Activated T-helper 9 cell treated with anti-CD3 and anti-CD28 coated beads, Interleukin-2, amount 50 U/mL, for 16 hours (primary cell): ENCODE results near the gene ARID1B.

Experiments used
- DNase-seq: peaks from one replicate; pipeline ENCODE4 v3.0.0-alpha.2; 2020; ENCODE audit warnings: low read depth

ARID1B gene

GRCh38 chr6:157054531-157054979 is 277.4 kb downstream of the ARID1B start:
- DNase-seq: no peak

- DNase-seq: no peak
These were observed 278.7 kb downstream of the ARID1B start for GRCh38 chr6:157055863-157056262.

GRCh38 chr6:157056275-157056674 is 279.1 kb downstream of the ARID1B start:
- peak; percentile 8 for DNase-seq

DNA sequence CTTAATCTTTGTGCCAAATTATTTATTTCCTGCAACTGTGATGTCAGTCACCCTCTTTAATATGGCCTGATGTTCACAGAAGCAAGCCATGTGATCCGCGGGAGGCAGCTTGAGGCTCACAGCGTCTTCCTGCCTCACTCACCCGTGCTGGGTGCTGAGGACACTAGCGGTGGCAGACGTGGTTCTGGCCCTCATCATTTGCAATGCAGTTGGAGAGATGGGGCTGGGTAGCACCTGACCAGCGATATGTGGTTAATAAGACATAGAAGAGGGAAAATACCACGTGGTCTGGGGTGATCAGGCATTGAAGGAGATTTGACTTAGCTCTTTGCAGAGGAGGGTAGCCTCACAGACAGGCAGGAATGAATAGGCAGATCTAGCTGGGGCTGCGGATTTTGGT is 281.4 kb downstream of the ARID1B start:
- no peak for DNase-seq

DNA sequence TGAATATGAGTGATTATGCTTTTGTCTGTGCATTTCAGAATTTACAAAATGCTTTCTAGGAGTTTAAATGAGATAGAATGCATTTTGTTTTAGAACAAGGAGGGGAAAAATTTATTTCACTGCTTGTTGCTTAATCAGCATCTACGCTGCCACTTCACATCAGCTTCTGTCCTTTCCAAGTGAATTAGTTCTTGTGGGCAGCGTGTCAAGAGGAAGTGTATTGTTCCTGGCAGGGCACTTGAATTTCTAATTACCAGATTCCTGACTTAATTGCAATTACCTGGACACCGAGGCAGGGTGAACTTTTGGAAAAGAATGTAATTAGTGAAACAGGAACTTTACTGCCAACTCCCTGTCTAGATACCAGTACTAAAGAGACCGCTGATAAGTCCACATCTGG is 282.6 kb downstream of the ARID1B start:
- no peak for DNase-seq

- no peak for DNase-seq
These were observed 283.3 kb downstream of the ARID1B start for GRCh38 chr6:157060440-157060952.

GRCh38 chr6:157061770-157062594 is 284.8 kb downstream of the ARID1B start:
- DNase-seq: no peak

GRCh38 chr6:157063176-157063905 is 286.2 kb downstream of the ARID1B start:
- DNase-seq: no peak

GRCh38 chr6:157063923-157064322 is 286.7 kb downstream of the ARID1B start:
- DNase-seq: no peak

- no peak for DNase-seq
These were observed 287.3 kb downstream of the ARID1B start for GRCh38 chr6:157064502-157064901.

DNA sequence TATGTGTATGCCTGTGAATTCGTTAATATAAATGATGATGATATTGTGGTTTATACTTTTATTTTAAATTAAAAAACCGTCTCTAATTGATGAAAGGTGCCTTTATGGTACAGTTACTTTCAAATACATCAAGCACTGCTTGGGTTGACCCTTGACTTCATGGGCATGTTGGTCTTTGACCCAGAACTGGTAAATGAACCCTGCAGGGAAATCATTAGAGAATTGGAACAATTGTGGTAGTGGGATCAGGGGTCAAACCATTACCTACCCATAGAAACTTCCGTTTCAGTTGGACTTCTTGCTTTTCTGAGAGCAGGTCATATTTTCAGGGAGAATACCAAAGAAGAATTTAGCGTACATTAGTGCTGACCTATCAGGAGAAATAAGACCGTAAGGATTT is 288.2 kb downstream of the ARID1B start:
- DNase-seq: no peak

GRCh38 chr6:157066781-157067491 is 289.8 kb downstream of the ARID1B start:
- DNase-seq: no peak

DNA sequence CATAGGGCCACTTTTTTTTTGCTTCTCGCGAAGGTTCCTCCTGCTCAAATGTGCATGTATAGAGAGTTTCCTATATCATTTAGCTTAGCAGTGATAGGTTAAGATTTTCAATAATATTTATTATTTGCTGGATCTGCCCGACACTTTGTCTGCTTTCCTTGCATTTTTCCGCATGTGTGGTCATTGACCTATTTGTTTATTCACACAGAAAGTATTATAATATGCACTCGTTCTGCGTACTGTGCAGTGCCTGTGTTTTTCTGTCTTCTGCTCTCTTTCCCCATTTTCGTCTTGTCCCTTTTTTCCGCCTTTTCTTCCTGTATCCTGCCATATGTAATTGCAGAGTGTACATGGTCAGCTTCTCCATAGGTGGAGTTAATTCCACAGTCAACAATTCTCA is 290.3 kb downstream of the ARID1B start:
- DNase-seq: no peak

- DNase-seq: no peak
These were observed 291.6 kb downstream of the ARID1B start for GRCh38 chr6:157068691-157069324.

DNA sequence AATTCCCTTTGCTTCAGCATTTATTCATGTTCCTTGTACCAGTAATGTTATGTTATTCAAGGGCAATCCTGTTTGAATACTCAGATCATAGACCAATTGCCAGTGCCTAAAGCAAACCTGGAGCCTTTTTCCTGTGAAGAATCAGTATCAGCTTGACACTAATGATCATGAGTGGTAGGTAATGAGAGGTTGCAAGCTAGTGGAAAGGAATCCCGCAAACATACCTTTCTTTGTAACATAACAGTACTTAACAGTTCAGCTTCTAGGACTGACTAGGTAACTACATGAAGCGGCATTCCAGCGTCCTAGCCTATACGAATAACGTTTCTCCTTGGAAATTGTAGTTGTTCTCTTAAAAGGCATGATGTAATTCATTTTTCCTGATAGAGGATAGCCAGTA is 292.4 kb downstream of the ARID1B start:
- no peak for DNase-seq

DNA sequence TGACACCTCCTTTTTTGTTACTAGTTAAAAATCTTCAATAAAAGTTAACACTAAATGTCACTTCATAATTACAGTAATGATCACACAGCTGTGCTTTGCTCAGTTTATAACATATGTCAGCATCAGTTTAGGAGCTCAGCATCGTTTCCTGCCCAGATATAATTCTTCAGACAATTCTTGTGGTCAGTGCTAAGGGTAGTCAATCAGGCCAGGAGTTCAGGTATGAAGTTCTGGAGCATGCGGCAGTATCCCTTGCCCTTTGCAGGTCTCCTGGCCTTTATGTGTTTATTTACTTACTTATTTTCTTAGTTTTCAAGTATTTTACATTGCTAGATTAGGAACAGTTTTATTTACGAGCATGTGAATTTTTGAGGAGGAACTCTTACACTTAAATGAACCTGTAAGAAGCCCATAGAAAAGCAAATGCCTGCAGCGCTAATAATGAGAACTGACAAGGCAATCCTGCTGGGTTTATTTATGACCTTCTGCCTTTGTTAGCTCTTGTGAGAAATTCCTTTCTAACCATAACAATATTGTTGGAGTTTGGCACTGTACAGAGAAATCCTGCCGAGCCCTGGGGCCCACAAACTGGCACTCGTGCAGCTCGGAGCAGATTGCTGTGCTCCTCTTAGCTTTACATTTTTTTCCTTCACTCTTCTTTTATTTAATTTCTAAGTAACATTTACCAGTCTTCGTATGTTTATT is 293.4 kb downstream of the ARID1B start:
- no peak for DNase-seq

- DNase-seq: no peak
These were observed 294.9 kb downstream of the ARID1B start for GRCh38 chr6:157072128-157072527.

- no peak for DNase-seq
These were observed 296.4 kb downstream of the ARID1B start for GRCh38 chr6:157073596-157073995.

DNA sequence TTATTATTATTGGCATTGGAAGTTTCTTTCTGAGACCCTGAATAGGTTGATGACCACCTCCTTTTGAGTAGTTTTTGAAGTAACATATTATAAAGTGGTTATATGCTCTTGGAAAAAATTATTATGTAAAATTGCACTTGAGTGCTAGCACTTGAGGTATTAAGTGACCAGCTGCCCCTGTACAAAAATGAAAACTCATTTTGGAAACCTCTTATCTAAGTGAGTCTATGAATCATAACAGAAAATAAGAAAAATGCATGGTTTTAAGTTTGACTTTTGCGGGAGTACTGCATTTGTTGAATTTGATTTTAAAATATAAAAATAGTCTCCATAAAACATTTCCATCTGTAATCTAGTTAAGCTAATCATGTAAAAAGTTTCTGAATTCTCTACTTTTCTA is 297.8 kb downstream of the ARID1B start:
- DNase-seq: no peak

DNA sequence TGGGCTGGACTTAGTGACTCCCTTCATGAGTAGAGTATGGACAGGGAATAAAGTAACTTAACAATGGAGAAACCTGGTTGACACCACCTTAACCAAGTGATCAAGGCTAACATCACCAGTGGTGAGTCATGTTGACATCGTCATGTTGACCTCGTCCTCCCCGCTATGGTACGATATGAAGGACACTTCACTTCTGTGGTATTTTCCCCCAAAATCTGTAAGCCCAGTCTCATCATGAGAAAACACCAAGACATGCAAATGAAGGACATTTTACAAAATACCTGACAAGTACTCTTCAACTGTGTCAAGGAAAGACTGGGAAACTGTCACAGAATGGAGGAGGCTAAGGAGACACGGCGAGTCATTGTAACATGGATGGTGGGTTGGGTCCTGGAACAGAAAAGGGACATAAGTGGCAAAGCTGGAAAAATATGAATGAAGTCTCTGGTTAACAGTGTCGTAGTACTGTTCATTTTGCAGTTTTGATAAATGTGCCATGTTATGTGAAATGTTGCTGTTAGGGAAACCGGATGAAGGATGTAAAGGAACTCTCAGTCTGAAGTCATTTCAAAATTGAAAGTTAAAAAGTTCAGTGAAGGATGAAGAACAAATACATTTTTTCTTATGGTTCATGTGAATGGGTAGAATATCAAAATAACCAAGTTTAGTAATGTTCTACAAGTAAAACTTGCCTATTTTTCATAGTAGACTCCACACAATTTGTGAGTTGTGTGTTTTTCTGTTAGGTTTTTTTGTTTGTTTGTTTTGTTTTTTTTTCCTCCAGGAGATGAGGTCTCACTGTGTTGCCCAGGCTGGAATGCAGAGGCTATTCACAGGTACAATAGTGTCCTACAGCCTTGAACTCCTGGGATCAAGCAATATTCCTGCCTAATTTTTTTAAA is 298.6 kb downstream of the ARID1B start:
- no peak for DNase-seq
